ENCODE data around the gene TMEM131. TPM values are rescaled to one million over a fixed set of nuclear protein-coding genes. Genes with fewer than 3 reads are reported as not detected.

The TMEM131 gene
- total and polyA plus RNA-seq, 10 of the 15 experiments (the other 5 are each of a cell fraction or from before 2014, with no cell fraction given) = 6.0 to 48.2 (median 23.2) TPM

GRCh38 chr2:97770445-97770844, 225.3 kb downstream of the TMEM131 start:
- TF ChIP-seq TCF12 (IDR thresholded peaks at IDR 0.05; ENCODE audit: low read depth, low read length) (no peak), FOXM1 (IDR thresholded peaks at IDR 0.05; ENCODE audit: low read depth, low read length) (no peak), ESRRA (IDR thresholded peaks at IDR 0.05; ENCODE audit: low read length) (no peak), DPF2 (IDR thresholded peaks at IDR 0.05) (no peak), ZNF384 (IDR thresholded peaks at IDR 0.05; ENCODE audit: borderline replicate concordance, low read depth, low read length) (no peak), E2F4 (IDR thresholded peaks at IDR 0.05; ENCODE audit: low read depth, low read length) (no peak)
- TF ChIP-seq, protein P1, sequence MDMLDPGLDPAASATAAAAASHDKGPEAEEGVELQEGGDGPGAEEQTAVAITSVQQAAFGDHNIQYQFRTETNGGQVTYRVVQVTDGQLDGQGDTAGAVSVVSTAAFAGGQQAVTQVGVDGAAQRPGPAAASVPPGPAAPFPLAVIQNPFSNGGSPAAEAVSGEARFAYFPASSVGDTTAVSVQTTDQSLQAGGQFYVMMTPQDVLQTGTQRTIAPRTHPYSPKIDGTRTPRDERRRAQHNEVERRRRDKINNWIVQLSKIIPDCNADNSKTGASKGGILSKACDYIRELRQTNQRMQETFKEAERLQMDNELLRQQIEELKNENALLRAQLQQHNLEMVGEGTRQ (IDR thresholded peaks at IDR 0.05; ENCODE audit: borderline replicate concordance, low read depth, low read length) = no peak
- no TSS peak for BruUV-seq (replicated peaks)
- Histone ChIP-seq H3K4me2 (ENCODE audit: control insufficient read depth, insufficient read depth) (no peak overlapping the region), H3K36me3 (ENCODE audit: control insufficient read depth in 2 of 2, insufficient read depth in 2 of 2, low read length in 1 of 2) (peaks cover 6 to 11% of the 10 kb centered on the region in 2 experiments), H3K9ac (ENCODE audit: control insufficient read depth, insufficient read depth, low read length) (no peak overlapping the region), H4K20me1 (ENCODE audit: control insufficient read depth, insufficient read depth) (no peaks in the 10 kb centered on the region), H3K4me1 (ENCODE audit: control insufficient read depth, insufficient read depth, low read length) (no peaks in the 10 kb centered on the region), H2AFZ (ENCODE audit: control insufficient read depth, low read depth, low read length) (no peak overlapping the region), H3K79me2 (ENCODE audit: control insufficient read depth, insufficient read depth, low read length) (no peaks in the 10 kb centered on the region), H3K27me3 (replicated peaks in 1 of 2; ENCODE audit: control insufficient read depth in 2 of 2, insufficient read depth in 2 of 2, low read length in 1 of 2) (no peaks in the 10 kb centered on the region), H3K27ac (ENCODE audit: control insufficient read depth, insufficient read depth) (no peak overlapping the region), H3K4me3 (no peak overlapping the region), H3K9me3 (replicated peaks; ENCODE audit: control insufficient read depth, insufficient read depth, low read length) (no peaks in the 10 kb centered on the region)
- SMC1A ChIA-PET (ENCODE audit: uncharacterized antibody, unreplicated experiment) = no interaction called here
- RAD21 ChIA-PET (ENCODE audit: unreplicated experiment) = no interaction called here
- ATAC-seq (no peak), DNase-seq (ENCODE audit: low read depth, low spot score) (no peak), FAIRE-seq (no peak)
- intact Hi-C loops (cut with micrococcal nuclease; ENCODE audit: unreplicated experiment) (no loop called here), in situ Hi-C loops (cut with MboI) (no loop called here)
- CTCF ChIA-PET = interaction anchor here (0.6 to 0.7 kb wide), 2 partner anchors 39 to 430 kb away, joined by 3 read pairs; no protein-coding TSS in a partner anchor
- WGBS (ENCODE audit: insufficient coverage, insufficient replicate concordance, low lambda C conversion rate, missing lambda C conversion rate) = 67% methylated on average over 4 of the region's 4 CpGs
- POLR2A ChIA-PET = interaction anchor here (0.6 kb wide), 1 partner anchor 21 kb away, joined by 4 read pairs; no protein-coding TSS in a partner anchor

All from GM12878 (cell line).